Lower leg skin (tissue), 3 donors: Measurements from ENCODE around the gene KIAA1614.

Experiments used
- CTCF ChIP-seq, 3 donors: fragments of 450-650 bp; IDR thresholded peaks; one replicate each; pipeline ENCODE4 v1.5.1; 2016; ENCODE audit warnings: antibody characterized with exemption in 3 of 3, mild to moderate bottlenecking in 3 of 3, moderate library complexity in 2 of 3
- POLR2A ChIP-seq, 2 donors: fragments of 450-650 bp; IDR thresholded peaks; one replicate each; pipeline ENCODE4 v1.6.1; 2016 to 2017; ENCODE audit warnings: antibody characterized with exemption in 2 of 2, mild to moderate bottlenecking in 1 of 2, moderate library complexity in 1 of 2

DNA sequence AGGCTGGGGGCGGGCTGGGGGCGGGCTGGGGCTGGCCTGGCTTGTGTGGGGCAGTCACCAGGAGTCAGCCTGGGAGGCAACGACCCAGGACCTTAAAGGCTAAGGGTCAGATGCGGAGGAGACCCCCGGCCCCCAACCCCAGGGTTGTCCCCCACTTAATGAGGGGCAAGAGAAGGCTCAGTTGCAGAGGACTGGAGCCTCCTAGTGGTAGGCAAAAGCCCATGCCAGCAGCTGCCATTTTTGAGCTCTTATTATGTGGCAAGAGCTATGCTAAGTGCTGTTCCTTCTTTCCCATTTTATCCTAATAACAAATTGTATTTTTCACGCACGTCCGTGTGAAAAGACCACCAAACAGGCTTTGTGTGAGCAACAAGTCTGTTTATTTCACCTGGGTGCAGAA lies 8.0 kb downstream of the KIAA1614 start:
- TF ChIP-seq CTCF (IDR thresholded peaks at IDR 0.05) (no peak), POLR2A (IDR thresholded peaks at IDR 0.05) (no peak)
